ENCODE results near the gene ADCY2.

The ADCY2 gene

DNA sequence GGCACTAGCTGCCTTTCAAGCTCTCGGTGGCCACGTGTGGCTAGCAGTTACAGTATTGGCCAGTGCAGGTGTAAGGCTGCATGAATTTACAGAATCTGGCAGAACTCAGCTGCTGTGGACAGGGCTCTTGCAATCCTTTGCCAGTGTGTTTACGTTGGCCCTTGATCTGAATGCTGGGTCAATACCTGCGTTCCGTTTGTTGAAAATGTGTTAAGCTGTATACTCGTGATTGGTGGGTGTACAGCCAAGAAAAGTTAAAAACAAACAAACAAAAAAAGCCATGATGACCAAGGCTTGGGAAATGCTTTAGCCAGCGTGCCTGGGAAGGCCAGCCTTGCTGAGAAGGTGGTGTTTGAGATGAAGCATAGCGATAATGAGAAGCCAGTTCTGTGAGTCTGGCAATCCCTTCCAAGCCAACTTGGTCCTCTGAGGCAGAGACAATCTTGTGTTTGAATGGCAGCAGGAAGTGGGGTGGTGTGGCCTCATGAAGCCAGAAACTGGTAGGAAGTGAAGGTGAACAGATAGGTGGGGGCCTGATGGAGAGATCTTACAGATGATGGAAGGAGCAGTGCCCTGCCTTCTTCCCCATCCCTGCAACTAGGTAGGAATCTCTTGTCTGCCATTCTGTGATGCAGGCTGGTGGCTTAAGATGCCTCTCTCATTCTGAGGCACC, 455.8 kb downstream of the ADCY2 start:
- DNase-seq (ENCODE audit: insufficient read length), result no peak
- no peak for FAIRE-seq
- no peak for TF ChIP-seq POLR2A (IDR thresholded peaks at IDR 0.05; ENCODE audit: low read depth, low read length)
- TF ChIP-seq TAF1 (IDR thresholded peaks at IDR 0.05; ENCODE audit: borderline replicate concordance, low read depth, low read length), result no peak
- TF ChIP-seq POLR2AphosphoS5 (IDR thresholded peaks at IDR 0.05; ENCODE audit: low read depth, low read length), result no peak

DNA sequence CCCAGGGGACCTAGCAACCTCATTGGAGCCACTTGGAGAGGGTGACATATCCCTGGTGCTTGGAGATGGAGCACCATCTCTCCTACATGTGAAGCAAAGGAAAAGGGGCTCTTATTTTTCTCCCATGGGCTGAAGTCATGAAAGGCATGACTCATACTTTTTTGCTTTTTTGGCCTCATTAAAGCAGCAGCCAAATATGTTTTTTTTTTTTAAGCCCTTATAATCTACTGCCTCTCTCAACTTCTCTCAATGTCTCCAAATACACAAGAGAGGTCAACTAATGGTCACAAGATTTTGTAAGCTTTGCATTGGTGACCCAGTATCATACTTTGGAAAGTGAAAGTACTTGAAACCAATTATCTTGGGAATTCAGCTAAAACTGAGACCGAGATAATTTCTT, 456.6 kb downstream of the ADCY2 start:
- TF ChIP-seq POLR2A (IDR thresholded peaks at IDR 0.05; ENCODE audit: low read depth, low read length) (no peak), TAF1 (IDR thresholded peaks at IDR 0.05; ENCODE audit: borderline replicate concordance, low read depth, low read length) (no peak), POLR2AphosphoS5 (IDR thresholded peaks at IDR 0.05; ENCODE audit: low read depth, low read length) (no peak)
- no peak for FAIRE-seq
- DNase-seq (ENCODE audit: insufficient read length), result no peak

DNA sequence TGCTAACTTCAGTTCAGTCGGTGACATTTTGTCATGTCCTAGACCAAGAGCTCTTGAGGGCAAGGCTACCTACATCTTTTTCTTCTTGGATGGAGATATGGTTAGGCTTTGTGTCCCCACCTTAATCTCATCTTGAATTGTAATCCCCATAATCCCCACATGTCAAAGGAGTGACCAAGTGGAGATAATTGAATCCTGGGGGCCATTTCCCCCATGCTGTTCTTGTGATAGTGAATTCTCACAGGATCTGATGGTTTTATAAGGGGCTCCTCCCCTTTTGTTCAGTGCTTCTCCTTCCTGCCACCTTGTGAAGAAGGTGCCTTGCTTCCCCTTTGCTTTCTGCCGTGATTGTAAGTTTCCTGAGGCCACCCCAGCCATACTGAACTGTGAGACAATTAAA, 457.1 kb downstream of the ADCY2 start:
- DNase-seq (ENCODE audit: insufficient read length) (no peak), FAIRE-seq (no peak)
- no peak for TF ChIP-seq POLR2AphosphoS5 (IDR thresholded peaks at IDR 0.05; ENCODE audit: low read depth, low read length)
- no peak for TF ChIP-seq TAF1 (IDR thresholded peaks at IDR 0.05; ENCODE audit: borderline replicate concordance, low read depth, low read length)
- no peak for TF ChIP-seq POLR2A (IDR thresholded peaks at IDR 0.05; ENCODE audit: low read depth, low read length)

DNA sequence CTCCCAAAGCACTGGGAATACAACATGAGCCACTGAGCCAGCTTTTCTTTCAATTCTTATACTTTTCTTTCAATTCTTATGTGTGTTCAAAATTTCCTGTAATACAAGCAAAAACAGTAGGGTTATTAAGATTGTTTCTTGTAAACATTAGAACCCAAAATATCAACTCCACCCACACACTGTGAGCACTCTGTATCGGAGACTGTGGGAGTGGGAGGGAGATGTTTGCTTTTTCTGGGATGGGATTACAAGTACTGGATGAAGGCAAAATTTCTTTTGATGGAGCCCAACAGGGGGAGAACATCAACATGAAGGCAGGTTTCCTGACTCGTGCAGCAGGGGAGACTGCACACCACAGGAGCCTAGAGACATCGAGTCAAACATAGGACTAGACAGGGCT, 459.7 kb downstream of the ADCY2 start:
- TF ChIP-seq POLR2A (IDR thresholded peaks at IDR 0.05; ENCODE audit: low read depth, low read length) (no peak), TAF1 (IDR thresholded peaks at IDR 0.05; ENCODE audit: borderline replicate concordance, low read depth, low read length) (no peak), POLR2AphosphoS5 (IDR thresholded peaks at IDR 0.05; ENCODE audit: low read depth, low read length) (no peak)
- DNase-seq (ENCODE audit: insufficient read length) (no peak), FAIRE-seq (no peak)

DNA sequence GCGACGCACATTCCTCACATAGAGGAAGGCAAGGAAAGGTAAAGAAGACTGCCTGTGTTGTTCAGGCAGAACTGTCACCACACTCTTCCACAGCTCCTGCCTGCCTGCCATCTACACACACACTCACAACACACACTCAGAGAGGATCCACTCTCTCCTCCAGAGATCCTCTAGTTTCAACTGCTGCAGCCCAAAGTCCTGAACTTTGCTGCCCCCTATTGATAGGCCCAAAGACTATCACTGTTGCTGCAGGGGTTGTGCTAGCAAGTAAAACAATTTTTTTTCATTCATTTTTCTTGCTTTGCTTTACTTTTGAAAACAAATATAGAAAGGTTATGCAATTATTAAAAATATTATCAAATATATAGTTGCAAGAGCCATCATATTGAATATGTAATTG, 460.9 kb downstream of the ADCY2 start:
- DNase-seq (ENCODE audit: insufficient read length), result no peak
- TF ChIP-seq TAF1 (IDR thresholded peaks at IDR 0.05; ENCODE audit: borderline replicate concordance, low read depth, low read length), result no peak
- TF ChIP-seq POLR2A (IDR thresholded peaks at IDR 0.05; ENCODE audit: low read depth, low read length), result no peak
- TF ChIP-seq POLR2AphosphoS5 (IDR thresholded peaks at IDR 0.05; ENCODE audit: low read depth, low read length), result no peak
- no peak for FAIRE-seq

DNA sequence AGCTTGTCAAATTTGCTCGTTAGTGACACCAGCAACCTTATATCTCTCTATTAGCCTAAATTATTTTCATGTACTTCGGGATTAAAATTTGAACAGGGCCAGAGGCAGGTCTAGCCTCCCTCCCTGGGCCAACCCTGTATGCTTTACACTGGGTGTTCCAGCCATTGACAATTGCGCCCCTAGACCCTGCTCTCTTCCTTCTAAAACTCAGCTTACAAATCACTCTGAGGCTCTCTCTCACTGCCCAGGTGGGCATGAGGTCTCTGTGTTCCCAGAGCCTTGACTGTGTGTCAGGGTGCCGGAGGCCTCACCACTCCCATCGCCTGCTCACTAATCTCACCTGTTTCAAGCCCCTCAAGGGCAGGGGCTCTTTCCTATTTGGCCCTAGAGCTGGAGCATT, 461.4 kb downstream of the ADCY2 start:
- FAIRE-seq, result no peak
- no peak for TF ChIP-seq POLR2AphosphoS5 (IDR thresholded peaks at IDR 0.05; ENCODE audit: low read depth, low read length)
- TF ChIP-seq TAF1 (IDR thresholded peaks at IDR 0.05; ENCODE audit: borderline replicate concordance, low read depth, low read length), result no peak
- DNase-seq (ENCODE audit: insufficient read length), result no peak

DNA sequence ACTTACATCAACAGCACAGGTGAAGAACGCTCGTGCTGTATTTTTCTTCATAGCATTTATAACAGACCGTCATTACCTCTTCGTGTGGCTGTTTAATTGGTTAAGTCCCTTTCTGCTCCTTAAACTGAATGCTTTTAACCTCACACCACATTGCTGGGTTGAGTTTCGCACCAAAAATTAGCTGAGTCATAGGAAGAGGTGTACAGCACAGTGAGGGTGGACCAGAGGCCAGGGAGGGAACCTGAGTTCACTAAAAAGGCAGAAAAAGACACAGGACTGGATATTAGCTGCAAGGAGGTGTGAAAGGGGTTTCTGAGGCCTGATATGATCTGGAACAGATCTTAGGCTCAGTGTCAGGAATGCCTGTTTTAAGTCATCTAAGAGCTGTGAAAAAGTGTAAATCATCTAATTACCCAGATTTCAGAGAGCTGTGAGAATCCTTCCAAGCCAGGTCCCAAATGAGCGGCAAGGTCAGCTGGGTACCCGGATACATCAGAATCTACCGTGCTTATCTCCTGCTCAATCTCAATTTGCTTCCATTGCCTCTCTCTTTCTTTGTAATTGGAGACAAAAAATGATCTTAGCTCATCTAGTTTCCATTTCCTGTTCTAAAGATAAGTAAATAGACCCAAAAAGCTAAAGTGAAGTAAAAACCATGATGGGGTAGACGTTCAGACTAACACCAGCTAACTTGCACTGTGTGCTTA, 462.1 kb downstream of the ADCY2 start:
- FAIRE-seq (no peak), DNase-seq (ENCODE audit: insufficient read length) (no peak)
- no peak for TF ChIP-seq POLR2A (IDR thresholded peaks at IDR 0.05; ENCODE audit: low read depth, low read length)
- TF ChIP-seq TAF1 (IDR thresholded peaks at IDR 0.05; ENCODE audit: borderline replicate concordance, low read depth, low read length), result no peak
- no peak for TF ChIP-seq POLR2AphosphoS5 (IDR thresholded peaks at IDR 0.05; ENCODE audit: low read depth, low read length)

DNA sequence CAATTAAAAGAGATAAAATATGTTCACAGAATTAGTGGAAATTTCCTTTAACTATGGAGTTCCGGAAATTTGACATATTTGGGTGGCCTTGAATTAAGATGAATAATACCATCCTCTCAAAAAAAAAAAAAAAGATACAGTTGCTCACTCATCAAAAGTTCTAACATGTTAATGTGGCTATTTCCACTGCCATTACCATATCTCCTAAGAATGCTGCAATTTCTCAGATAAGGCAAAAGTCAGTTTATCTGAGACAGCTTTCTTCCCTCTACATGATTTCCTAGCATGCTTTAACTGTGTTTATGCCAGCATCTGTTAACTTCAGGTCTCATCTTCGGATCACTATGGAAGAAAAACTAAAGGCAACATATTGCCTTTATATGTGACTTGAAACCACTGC, 470.3 kb downstream of the ADCY2 start:
- FAIRE-seq (no peak), DNase-seq (ENCODE audit: insufficient read length) (no peak)
- TF ChIP-seq POLR2AphosphoS5 (IDR thresholded peaks at IDR 0.05; ENCODE audit: low read depth, low read length) (no peak), TAF1 (IDR thresholded peaks at IDR 0.05; ENCODE audit: borderline replicate concordance, low read depth, low read length) (no peak), POLR2A (IDR thresholded peaks at IDR 0.05; ENCODE audit: low read depth, low read length) (no peak)

DNA sequence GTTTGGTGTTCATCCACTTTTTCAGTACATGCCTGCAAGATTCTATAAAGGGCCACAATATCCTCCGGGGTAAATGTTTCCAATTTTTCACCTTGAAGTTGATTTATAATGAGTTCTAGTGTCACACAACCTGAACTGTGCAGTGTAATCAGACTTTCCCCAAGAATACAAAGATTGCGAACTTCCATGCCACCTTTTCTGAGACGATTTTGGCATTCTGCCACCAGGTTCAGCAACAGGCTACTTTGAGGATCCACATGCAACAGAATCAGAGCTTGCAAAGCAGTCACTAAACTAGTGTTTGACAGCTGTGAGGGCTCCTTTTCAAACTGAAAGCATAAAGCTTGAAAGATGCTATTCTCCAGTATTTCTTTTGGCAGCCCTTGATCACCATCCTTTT, 471.3 kb downstream of the ADCY2 start:
- FAIRE-seq (no peak), DNase-seq (ENCODE audit: insufficient read length) (no peak)
- no peak for TF ChIP-seq POLR2A (IDR thresholded peaks at IDR 0.05; ENCODE audit: low read depth, low read length)
- TF ChIP-seq TAF1 (IDR thresholded peaks at IDR 0.05; ENCODE audit: borderline replicate concordance, low read depth, low read length), result no peak
- TF ChIP-seq POLR2AphosphoS5 (IDR thresholded peaks at IDR 0.05; ENCODE audit: low read depth, low read length), result no peak

DNA sequence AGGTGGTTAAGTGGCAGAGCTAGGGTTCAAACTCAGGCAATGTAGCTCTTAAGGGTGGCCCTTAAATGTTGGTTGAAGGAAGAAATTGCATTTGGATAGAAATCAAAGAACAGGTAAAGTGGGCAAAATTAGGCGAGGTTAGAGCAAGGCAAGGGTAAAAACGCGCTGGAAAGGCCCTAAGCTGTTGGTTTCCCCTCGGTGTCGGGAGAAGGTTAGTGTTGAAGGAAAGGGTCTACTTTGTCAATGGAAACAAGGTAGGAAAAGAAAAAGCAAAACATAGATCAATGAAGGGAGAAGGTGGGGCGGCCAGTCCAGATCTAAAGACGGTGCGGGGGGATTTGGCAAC, 472.5 kb downstream of the ADCY2 start:
- no peak for FAIRE-seq
- DNase-seq (ENCODE audit: insufficient read length), result no peak

DNA sequence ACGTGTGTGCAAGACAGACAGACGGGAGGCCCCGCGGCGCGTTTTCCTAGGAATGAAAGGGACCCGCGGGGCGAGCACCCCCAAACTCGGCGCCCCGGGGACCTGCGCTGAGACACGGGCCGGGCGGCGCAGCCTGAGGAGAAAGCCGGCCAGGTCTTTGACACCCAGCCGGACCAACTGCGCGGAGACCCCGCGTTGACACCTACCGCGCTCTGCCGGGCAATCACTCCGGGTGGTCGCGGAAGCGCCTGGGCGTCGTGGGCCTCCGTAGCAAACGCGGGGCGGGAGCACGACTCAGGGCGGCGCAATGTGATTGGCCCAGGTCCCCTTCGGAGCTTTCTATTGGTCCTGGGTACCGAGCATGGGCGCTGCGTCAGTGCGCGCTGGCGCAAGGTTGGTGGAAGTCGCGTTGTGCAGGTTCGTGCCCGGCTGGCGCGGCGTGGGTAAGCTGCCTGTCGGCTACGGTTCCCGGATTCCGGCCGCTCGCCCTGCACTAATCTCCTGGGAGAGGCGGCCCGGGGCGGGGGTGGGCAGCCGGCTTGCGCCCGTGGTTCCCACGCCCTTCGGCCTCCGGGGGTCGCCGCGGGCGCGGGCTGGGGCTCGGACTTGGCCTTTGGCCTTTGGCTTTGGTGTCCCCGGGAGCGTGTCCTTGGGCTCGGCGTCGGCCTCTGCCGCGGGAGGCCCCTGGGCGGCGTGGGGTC, 473.0 kb downstream of the ADCY2 start, which contains the start of the genes FASTKD3 and MTRR:
FASTKD3 (minus strand) TSS at position 259 of the 701 bp plus-strand sequence. CDS start 948 bp downstream, outside the sequence.
MTRR (plus strand) TSS at position 376 of the 701 bp plus-strand sequence. CDS start 1,647 bp downstream, outside the sequence.
- TF ChIP-seq POLR2AphosphoS5 (IDR thresholded peaks at IDR 0.05; ENCODE audit: low read depth, low read length) (peak; percentile 85), POLR2A (IDR thresholded peaks at IDR 0.05; ENCODE audit: low read depth, low read length) (peak; percentile 93), TAF1 (IDR thresholded peaks at IDR 0.05; ENCODE audit: borderline replicate concordance, low read depth, low read length) (no peak)
- DNase-seq (ENCODE audit: insufficient read length), result peak; percentile 80
- peak; percentile 99 for FAIRE-seq

More for the DNA sequence above, 472.5 kb downstream of the ADCY2 start:
- TF ChIP-seq POLR2A (IDR thresholded peaks at IDR 0.05; ENCODE audit: low read depth, low read length), result no peak
- no peak for TF ChIP-seq POLR2AphosphoS5 (IDR thresholded peaks at IDR 0.05; ENCODE audit: low read depth, low read length)
- no peak for TF ChIP-seq TAF1 (IDR thresholded peaks at IDR 0.05; ENCODE audit: borderline replicate concordance, low read depth, low read length)

All from GM12892 (cell line).